Frontal cortex (tissue), 4 donors: Measurements from ENCODE around the gene DAGLA. TPM values are rescaled to one million over a fixed set of nuclear protein-coding genes. Genes with fewer than 3 reads are reported as not detected.
A peak's percentile ranks its signal among the peaks of the same experiment; 100 is the strongest.

Experiments used
- DNase-seq, 2 donors: peaks; one replicate each; pipeline ENCODE4 v3.0.0; 2012; ENCODE audit warnings: low spot score in 2 of 2
- FAIRE-seq: peaks from 2 replicates; lab custom pipeline; 2012; peaks lifted over from hg19 to GRCh38; lab: Jason Lieb, UNC
- total RNA-seq: library from RNA; depleted of rRNA; stranded (reverse); fragments of >200 nt; gene quantifications from one replicate; pipeline ENCODE4 v1.2.3, GENCODE V29; 2014
- donor health status: control.
- donor health status: control.
- donor health status: control.

The DAGLA gene
- total RNA-seq, 1 donor from 2014 or later = 4.9 TPM

- DNase-seq (no peak), FAIRE-seq (no peak)
Observed at GRCh38 chr11:61704838-61705237, 24.6 kb downstream of the DAGLA start.

GRCh38 chr11:61706452-61707400 is 26.5 kb downstream of the DAGLA start:
- DNase-seq (no peak), FAIRE-seq (no peak)

GRCh38 chr11:61707574-61707973 is 27.4 kb downstream of the DAGLA start:
- FAIRE-seq (no peak), DNase-seq (no peak)

GRCh38 chr11:61709110-61709509 is 28.9 kb downstream of the DAGLA start:
- FAIRE-seq (no peak), DNase-seq (no peak)

GRCh38 chr11:61709572-61709971 is 29.4 kb downstream of the DAGLA start:
- FAIRE-seq (no peak), DNase-seq (no peak)

- no peak for FAIRE-seq
- no peak for DNase-seq
Observed at GRCh38 chr11:61710019-61710418, 29.8 kb downstream of the DAGLA start.

GRCh38 chr11:61711037-61711436 is 30.8 kb downstream of the DAGLA start:
- FAIRE-seq = no peak
- DNase-seq = no peak

GRCh38 chr11:61711498-61711897 is 31.3 kb downstream of the DAGLA start:
- FAIRE-seq = no peak
- no peak for DNase-seq

- no peak for DNase-seq
- FAIRE-seq = no peak
Observed at GRCh38 chr11:61712314-61712713, 32.1 kb downstream of the DAGLA start.

GRCh38 chr11:61712846-61713245 is 32.7 kb downstream of the DAGLA start:
- no peak for FAIRE-seq
- no peak for DNase-seq

GRCh38 chr11:61713464-61713863 is 33.3 kb downstream of the DAGLA start:
- no peak for FAIRE-seq

GRCh38 chr11:61713906-61714305 is 33.7 kb downstream of the DAGLA start:
- DNase-seq (no peak), FAIRE-seq (no peak)

More at GRCh38 chr11:61713464-61713863, 33.3 kb downstream of the DAGLA start:
- no peak for DNase-seq

GRCh38 chr11:61714316-61714715 is 34.1 kb downstream of the DAGLA start:
- FAIRE-seq (no peak), DNase-seq (no peak)

GRCh38 chr11:61714916-61715315 is 34.7 kb downstream of the DAGLA start:
- FAIRE-seq (no peak), DNase-seq (no peak)

GRCh38 chr11:61715867-61716266 is 35.7 kb downstream of the DAGLA start:
- FAIRE-seq (no peak), DNase-seq (no peak)

GRCh38 chr11:61716478-61717285 is 36.5 kb downstream of the DAGLA start:
- FAIRE-seq (no peak), DNase-seq (no peak)

GRCh38 chr11:61717286-61718033 is 37.3 kb downstream of the DAGLA start:
- DNase-seq = no peak
- FAIRE-seq = no peak

- FAIRE-seq (no peak), DNase-seq (peak in 1 of 2 donors; percentile 57)
Observed at GRCh38 chr11:61718046-61718531, 37.9 kb downstream of the DAGLA start.

- FAIRE-seq (no peak), DNase-seq (peak in 1 of 2 donors; percentile 76)
Observed at GRCh38 chr11:61718621-61719302, 38.6 kb downstream of the DAGLA start.
